Testis (tissue), 3 donors: ENCODE results near the gene NLRP1. TPM values are rescaled to one million over a fixed set of nuclear protein-coding genes. Genes with fewer than 3 reads are reported as not detected.

Source experiments
- DNase-seq: peaks from one replicate; pipeline ENCODE4 v3.0.0-alpha.2; 2019
- H3K27ac ChIP-seq, 2 donors: fragments of 200-600 bp; sonication (generic); one replicate each; pipeline ENCODE4 v1.5.1; 2019
- H3K27me3 ChIP-seq: fragments of 200-600 bp; sonication (generic); one replicate; pipeline ENCODE4 v1.5.1; 2019
- H3K36me3 ChIP-seq: fragments of 200-600 bp; sonication (generic); one replicate; pipeline ENCODE4 v1.5.1; 2017; ENCODE audit warnings: low read depth; ENCODE audit errors: missing control alignments
- H3K4me1 ChIP-seq: fragments of 200-600 bp; sonication (generic); one replicate; pipeline ENCODE4 v1.5.1; 2019
- H3K4me3 ChIP-seq, 2 donors: fragments of 200-600 bp; sonication (generic); one replicate each; pipeline ENCODE4 v1.5.1; 2017 to 2019
- H3K9me3 ChIP-seq: fragments of 200-600 bp; sonication (generic); one replicate; pipeline ENCODE4 v1.5.1; 2017
- CTCF ChIP-seq, 3 experiments: fragments of 450-650 bp in 2 of 3; fragments of 200-600 bp in 1 of 3; sonication (generic) in 1 of 3; IDR thresholded peaks; one replicate each; pipeline ENCODE4 v1.5.1; 2016 to 2019; ENCODE audit warnings: antibody characterized with exemption in 3 of 3, mild to moderate bottlenecking in 2 of 3, moderate library complexity in 1 of 3
- POLR2A ChIP-seq: fragments of 450-650 bp; IDR thresholded peaks from one replicate; pipeline ENCODE4 v1.6.1; 2017; ENCODE audit warnings: antibody characterized with exemption, mild to moderate bottlenecking, moderate library complexity
- WGBS, 2 donors: methylation state at CpG; one replicate each; pipeline ENCODE4 v1.1.5; 2018; 5-methylcytosine and 5-hydroxymethylcytosine counted together
- intact Hi-C: fragments of 100-400 bp; cut with DNase I; formaldehyde crosslinking; loops from one replicate; pipeline ENCODE4 v1.15.1; 2023; ENCODE audit warnings: low total_unique reads
- polyA plus RNA-seq: library from polyadenylated mRNA; stranded (reverse); fragments of 350-450 nt; fragmentation: Illumina TruSeq; extraction: RNeasy Lipid Tissue Mini Kit (QIAGEN cat#74804); gene quantifications from one replicate; pipeline ENCODE4 v1.2.3, GENCODE V29; 2014; ENCODE audit warnings: low read depth, low replicate concordance; ENCODE audit not compliant: insufficient read depth
- total RNA-seq, 2 donors: library from RNA; depleted of rRNA; stranded (reverse); fragments of >200 nt; gene quantifications; one replicate each; pipeline ENCODE4 v1.2.3, GENCODE V29; 2016

NLRP1 gene
- total and polyA plus RNA-seq, 3 donors from 2014 or later: 35.4 to 68.5 (median 39.0) TPM

- Histone ChIP-seq H3K27me3 (no peaks in the 10 kb centered on the region), H3K36me3 (no peaks in the 10 kb centered on the region), H3K27ac (no peak overlapping the region), H3K9me3 (no peaks in the 10 kb centered on the region), H3K4me3 (no peak overlapping the region), H3K4me1 (no peaks in the 10 kb centered on the region)
- TF ChIP-seq POLR2A (no peak), CTCF (IDR thresholded peaks at IDR 0.05) (no peak)
- WGBS, 2 donors: 82 to 83% methylated on average over 2 of the region's 2 CpGs
- DNase-seq: no peak
- intact Hi-C loops: no loop called here
These were observed 18.5 kb downstream of the NLRP1 start for GRCh38 chr17:5565808-5566207.

GRCh38 chr17:5563456-5563855, 20.9 kb downstream of the NLRP1 start:
- no peaks in the 10 kb centered on the region for H3K9me3 ChIP-seq
- H3K27me3 ChIP-seq: no peaks in the 10 kb centered on the region
- H3K4me1 ChIP-seq: no peaks in the 10 kb centered on the region
- WGBS, 2 donors: 72 to 76% methylated on average over 2 of the region's 2 CpGs
- no peak overlapping the region for H3K27ac ChIP-seq
- no peak overlapping the region for H3K4me3 ChIP-seq
- H3K36me3 ChIP-seq: no peaks in the 10 kb centered on the region
- intact Hi-C loops: no loop called here
- DNase-seq: no peak
- no peak for TF ChIP-seq POLR2A
- no peak for TF ChIP-seq CTCF (IDR thresholded peaks at IDR 0.05)

GRCh38 chr17:5562661-5563360, 21.5 kb downstream of the NLRP1 start:
- Histone ChIP-seq H3K4me1 (no peaks in the 10 kb centered on the region), H3K27ac (no peak overlapping the region), H3K9me3 (no peaks in the 10 kb centered on the region), H3K36me3 (no peaks in the 10 kb centered on the region), H3K27me3 (no peaks in the 10 kb centered on the region), H3K4me3 (no peak overlapping the region)
- 82 to 85% methylated on average over 5 to 6 of the region's 6 CpGs for WGBS, 2 donors
- DNase-seq: no peak
- intact Hi-C loops: no loop called here
- TF ChIP-seq POLR2A (no peak), CTCF (IDR thresholded peaks at IDR 0.05) (no peak)

GRCh38 chr17:5561736-5562571, 22.4 kb downstream of the NLRP1 start:
- TF ChIP-seq CTCF (IDR thresholded peaks at IDR 0.05) (no peak), POLR2A (no peak)
- Histone ChIP-seq H3K9me3 (no peaks in the 10 kb centered on the region), H3K36me3 (no peaks in the 10 kb centered on the region), H3K4me3 (no peak overlapping the region), H3K27ac (no peak overlapping the region), H3K4me1 (no peaks in the 10 kb centered on the region), H3K27me3 (no peaks in the 10 kb centered on the region)
- intact Hi-C loops: no loop called here
- DNase-seq: no peak
- WGBS, 2 donors: 79 to 80% methylated on average over 7 to 14 of the region's 14 CpGs
